ENCODE data around the gene BRD4. TPM values are rescaled to one million over a fixed set of nuclear protein-coding genes. Genes with fewer than 3 reads are reported as not detected.

Gene BRD4
- total RNA-seq, 2 experiments from 2014 or later = 106 to 126 TPM

DNA sequence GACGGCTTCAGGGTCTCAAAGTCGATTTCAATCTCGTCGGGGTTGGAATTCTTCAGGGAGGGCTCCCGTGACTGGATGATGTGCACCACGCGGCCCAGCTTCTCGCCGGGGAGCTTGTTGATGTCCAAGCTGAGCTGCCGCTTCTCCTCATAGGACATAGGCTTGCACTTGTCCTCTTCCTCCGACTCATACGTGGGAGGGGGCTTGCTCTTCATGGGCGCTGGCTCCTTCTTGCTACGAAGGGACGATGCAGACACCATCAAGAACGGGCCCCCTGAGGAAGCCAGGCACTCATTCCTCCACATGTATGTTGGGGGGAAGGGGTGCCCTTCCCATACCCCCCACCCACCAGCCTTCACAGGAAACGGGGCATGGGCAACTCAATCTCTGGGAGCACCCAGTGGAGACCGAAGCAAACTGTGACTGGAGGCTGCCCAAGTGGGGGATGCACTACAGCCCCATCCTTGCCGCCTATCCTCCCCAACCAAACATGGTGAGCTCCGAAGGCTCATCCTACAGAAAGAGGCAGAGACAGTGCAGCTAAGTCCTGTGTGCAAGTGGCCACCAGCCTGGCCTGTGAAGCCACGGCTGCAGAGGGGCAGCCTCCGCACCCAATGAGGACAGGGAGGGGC is 76.9 kb downstream of the BRD4 start:
- Mint-ChIP-seq H3K9me3 (ENCODE audit: low read depth) (no peaks in the 10 kb centered on the region), H3K4me1 (no peaks in the 10 kb centered on the region), H3K4me3 (no peak overlapping the region), H3K36me3 (ENCODE audit: low read depth) (peaks cover 58% of the 10 kb centered on the region), H3K27ac (no peak overlapping the region), H3K27me3 (no peaks in the 10 kb centered on the region)
- ChIA-PET POLR2A (no interaction called here), CTCF (interaction anchor here (0.6 kb wide), 1 partner anchor 39 kb away, joined by 3 read pairs; no protein-coding TSS in a partner anchor)
- ATAC-seq = no peak
- intact Hi-C loops (cut with DNase I, micrococcal nuclease) = no loop called here
- no peak for DNase-seq

GRCh38 chr19:15254547-15254946 is 77.8 kb downstream of the BRD4 start:
- no peak for DNase-seq
- H3K27me3 Mint-ChIP-seq = no peaks in the 10 kb centered on the region
- ATAC-seq = no peak
- POLR2A ChIA-PET = no interaction called here
- H3K9me3 Mint-ChIP-seq (ENCODE audit: low read depth) = no peaks in the 10 kb centered on the region
- CTCF ChIA-PET = interaction anchor here (0.6 to 0.8 kb wide), 2 partner anchors 68 to 163 kb away, joined by 3 read pairs; no protein-coding TSS in a partner anchor
- H3K4me3 Mint-ChIP-seq = no peak overlapping the region
- H3K27ac Mint-ChIP-seq = no peak overlapping the region
- H3K36me3 Mint-ChIP-seq (ENCODE audit: low read depth) = peaks cover 58% of the 10 kb centered on the region
- H3K4me1 Mint-ChIP-seq = no peaks in the 10 kb centered on the region
- intact Hi-C loops (cut with DNase I, micrococcal nuclease) = no loop called here

GRCh38 chr19:15253513-15253912 is 78.8 kb downstream of the BRD4 start:
- DNase-seq (no peak), ATAC-seq (no peak)
- no peak overlapping the region for H3K4me3 Mint-ChIP-seq
- H3K36me3 Mint-ChIP-seq (ENCODE audit: low read depth) = peaks cover 56% of the 10 kb centered on the region
- intact Hi-C loops (cut with DNase I, micrococcal nuclease) = no loop called here
- no peaks in the 10 kb centered on the region for H3K4me1 Mint-ChIP-seq
- POLR2A ChIA-PET = no interaction called here
- H3K27ac Mint-ChIP-seq = no peak overlapping the region
- H3K27me3 Mint-ChIP-seq = no peaks in the 10 kb centered on the region
- no peaks in the 10 kb centered on the region for H3K9me3 Mint-ChIP-seq (ENCODE audit: low read depth)
- CTCF ChIA-PET = interaction anchor here (0.8 kb wide), 1 partner anchor 162 kb away, joined by 3 read pairs; no protein-coding TSS in a partner anchor

GRCh38 chr19:15253061-15253460 is 79.3 kb downstream of the BRD4 start:
- no peaks in the 10 kb centered on the region for H3K9me3 Mint-ChIP-seq (ENCODE audit: low read depth)
- ChIA-PET POLR2A (no interaction called here), CTCF (interaction anchor here (1.2 kb wide), 1 partner anchor 76 kb away, joined by 3 read pairs; no protein-coding TSS in a partner anchor)
- no peaks in the 10 kb centered on the region for H3K27me3 Mint-ChIP-seq
- H3K4me1 Mint-ChIP-seq = no peaks in the 10 kb centered on the region
- no peak overlapping the region for H3K27ac Mint-ChIP-seq
- no peak overlapping the region for H3K4me3 Mint-ChIP-seq
- peaks cover 57% of the 10 kb centered on the region for H3K36me3 Mint-ChIP-seq (ENCODE audit: low read depth)
- DNase-seq (no peak), ATAC-seq (no peak)
- intact Hi-C loops (cut with DNase I, micrococcal nuclease) = no loop called here

DNA sequence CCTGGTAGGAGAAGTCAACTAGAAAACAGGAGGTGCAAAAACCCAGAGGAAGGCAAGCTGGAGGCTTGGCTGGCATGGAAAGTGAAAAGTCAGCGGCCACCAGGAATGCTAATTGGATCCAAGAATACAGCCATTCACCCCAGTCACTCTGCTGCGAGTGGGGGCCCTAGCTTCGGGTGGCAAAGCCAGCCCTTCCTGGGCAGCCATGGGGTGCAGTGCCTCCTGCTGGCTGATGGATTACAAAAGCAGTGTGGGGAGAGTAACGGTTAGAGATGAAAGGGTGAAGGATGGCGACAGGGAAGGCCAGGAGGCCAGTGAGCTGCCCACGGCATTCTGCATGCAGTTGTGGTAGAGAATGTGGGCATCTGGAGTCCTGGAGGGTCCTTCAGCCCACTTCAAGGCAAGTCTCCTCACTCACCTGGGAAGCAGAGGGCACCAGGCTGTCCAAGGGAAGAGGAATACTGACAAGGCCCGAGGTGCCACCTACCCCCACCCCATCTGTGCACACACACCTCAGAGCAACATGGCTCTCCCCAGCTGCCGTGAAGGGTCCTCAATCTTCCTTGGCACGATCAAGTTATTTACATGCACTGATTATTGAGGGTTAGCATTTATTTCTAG is 79.8 kb downstream of the BRD4 start:
- H3K4me3 Mint-ChIP-seq = no peak overlapping the region
- intact Hi-C loops (cut with DNase I, micrococcal nuclease) = no loop called here

GRCh38 chr19:15251749-15252397 is 80.5 kb downstream of the BRD4 start:
- Mint-ChIP-seq H3K27ac (no peak overlapping the region), H3K4me1 (no peaks in the 10 kb centered on the region), H3K4me3 (no peak overlapping the region), H3K9me3 (ENCODE audit: low read depth) (no peaks in the 10 kb centered on the region), H3K27me3 (no peaks in the 10 kb centered on the region), H3K36me3 (ENCODE audit: low read depth) (peaks cover 47% of the 10 kb centered on the region)
- CTCF ChIA-PET = interaction anchor here (0.7 to 2.3 kb wide), 3 partner anchors 65 to 151 kb away, joined by 3 to 7 read pairs (median 3); no protein-coding TSS in a partner anchor
- POLR2A ChIA-PET = no interaction called here
- ATAC-seq (no peak), DNase-seq (no peak)
- intact Hi-C loops (cut with DNase I, micrococcal nuclease) = no loop called here

More for the DNA sequence above, 79.8 kb downstream of the BRD4 start:
- ATAC-seq (no peak), DNase-seq (peak; percentile 42)
- Mint-ChIP-seq H3K27ac (no peak overlapping the region), H3K27me3 (no peaks in the 10 kb centered on the region), H3K9me3 (ENCODE audit: low read depth) (no peaks in the 10 kb centered on the region), H3K4me1 (no peaks in the 10 kb centered on the region), H3K36me3 (ENCODE audit: low read depth) (peaks cover 52% of the 10 kb centered on the region)
- ChIA-PET POLR2A (no interaction called here), CTCF (interaction anchor here (0.7 to 1.2 kb wide), 2 partner anchors 64 to 75 kb away, joined by 3 read pairs; no protein-coding TSS in a partner anchor)

DNA sequence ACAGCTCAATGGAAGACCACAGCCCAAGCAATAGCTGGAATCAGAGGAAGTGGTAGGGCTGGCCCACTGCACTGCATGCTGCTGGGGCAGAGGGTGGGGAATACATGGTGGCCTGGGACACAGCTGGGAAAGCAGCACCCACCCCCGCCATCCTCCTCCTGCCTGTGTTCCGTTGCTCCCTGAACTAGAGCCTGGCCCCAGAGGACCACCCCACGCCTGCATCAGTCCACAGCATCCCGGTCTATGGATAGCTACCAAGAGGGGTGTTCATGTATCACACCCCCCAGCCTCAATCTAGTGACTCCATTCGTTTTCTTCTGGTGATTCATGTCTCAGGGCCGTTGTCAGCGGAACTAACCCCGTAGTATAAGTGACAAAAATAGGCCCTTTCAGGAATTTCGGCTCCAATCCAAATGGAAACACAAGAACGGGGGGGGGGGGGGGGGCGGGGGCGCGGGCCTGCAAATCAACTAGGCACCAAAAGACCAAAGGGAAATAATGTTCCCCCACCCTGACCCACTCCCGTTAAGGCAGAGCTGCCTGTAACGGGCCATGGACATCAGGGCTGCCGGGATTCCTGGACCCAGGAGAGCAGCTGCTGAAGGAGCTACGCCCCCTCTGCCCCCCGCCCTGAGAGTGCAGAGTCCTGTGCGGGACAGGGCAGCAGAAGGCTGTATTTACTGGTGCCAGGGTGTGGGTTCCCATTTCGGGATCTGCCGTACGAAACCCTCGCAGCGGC is 81.2 kb downstream of the BRD4 start:
- no peak overlapping the region for H3K4me3 Mint-ChIP-seq
- no peaks in the 10 kb centered on the region for H3K9me3 Mint-ChIP-seq (ENCODE audit: low read depth)
- DNase-seq (no peak), ATAC-seq (no peak)
- H3K36me3 Mint-ChIP-seq (ENCODE audit: low read depth) = peaks cover 45% of the 10 kb centered on the region
- no peak overlapping the region for H3K27ac Mint-ChIP-seq
- no peaks in the 10 kb centered on the region for H3K27me3 Mint-ChIP-seq
- ChIA-PET POLR2A (no interaction called here), CTCF (interaction anchor here (0.5 to 2.3 kb wide), 4 partner anchors 11 to 1063 kb away, joined by 3 to 7 read pairs (median 6); no protein-coding TSS in a partner anchor)
- intact Hi-C loops (cut with DNase I, micrococcal nuclease) = no loop called here
- no peaks in the 10 kb centered on the region for H3K4me1 Mint-ChIP-seq

GRCh38 chr19:15250640-15250993 is 81.7 kb downstream of the BRD4 start:
- H3K27me3 Mint-ChIP-seq = no peaks in the 10 kb centered on the region
- H3K27ac Mint-ChIP-seq = no peak overlapping the region
- peaks cover 45% of the 10 kb centered on the region for H3K36me3 Mint-ChIP-seq (ENCODE audit: low read depth)
- no peaks in the 10 kb centered on the region for H3K4me1 Mint-ChIP-seq
- intact Hi-C loops (cut with DNase I, micrococcal nuclease) = no loop called here
- ATAC-seq = no peak
- POLR2A ChIA-PET = interaction anchor here (0.6 kb wide), 1 partner anchor 158 kb away, joined by 3 read pairs; no protein-coding TSS in a partner anchor
- H3K9me3 Mint-ChIP-seq (ENCODE audit: low read depth) = no peaks in the 10 kb centered on the region
- CTCF ChIA-PET = interaction anchor here (0.5 to 2.3 kb wide), 4 partner anchors 10 to 1064 kb away, joined by 3 to 7 read pairs (median 6); no protein-coding TSS in a partner anchor
- no peak for DNase-seq
- no peak overlapping the region for H3K4me3 Mint-ChIP-seq

DNA sequence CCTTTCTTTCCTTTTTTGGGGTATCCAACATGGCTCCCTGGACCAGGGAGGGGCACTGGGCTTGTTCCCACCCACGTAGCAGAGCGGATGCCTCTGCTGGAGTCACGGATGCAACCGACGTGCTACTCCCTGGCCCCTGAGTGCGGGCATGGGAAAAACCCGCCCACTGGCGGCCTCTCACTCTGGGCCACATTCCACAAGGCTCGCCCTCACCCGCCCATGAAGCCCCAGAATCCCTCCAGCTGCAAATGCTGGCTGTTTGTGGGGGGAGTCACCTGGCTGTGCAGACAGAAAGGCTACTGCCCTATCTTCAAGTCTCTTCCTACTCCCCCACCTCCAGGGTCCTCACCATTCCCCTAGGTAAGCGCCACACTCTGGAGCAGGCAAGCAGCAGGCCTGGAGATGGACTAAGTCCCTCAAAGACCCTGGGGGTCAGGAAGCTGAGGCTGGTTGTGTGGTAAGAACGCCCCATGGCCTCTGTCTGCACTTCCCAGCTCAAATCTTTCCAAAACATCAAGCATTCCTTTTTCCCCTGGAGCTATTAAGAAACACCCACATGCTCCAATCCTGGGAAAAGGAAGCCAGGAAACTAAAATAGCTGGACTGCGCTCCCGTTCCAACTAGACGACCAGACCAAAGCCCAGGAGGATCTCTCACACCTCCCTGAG is 82.2 kb downstream of the BRD4 start:
- no peak for DNase-seq
- H3K27ac Mint-ChIP-seq = no peak overlapping the region
- no peak for ATAC-seq
- peaks cover 42% of the 10 kb centered on the region for H3K36me3 Mint-ChIP-seq (ENCODE audit: low read depth)
- no peak overlapping the region for H3K4me3 Mint-ChIP-seq
- H3K4me1 Mint-ChIP-seq = no peaks in the 10 kb centered on the region
- ChIA-PET CTCF (interaction anchor here (0.5 to 2.3 kb wide), 3 partner anchors 13 to 1064 kb away, joined by 4 to 7 read pairs (median 7); no protein-coding TSS in a partner anchor), POLR2A (interaction anchor here (0.6 kb wide), 1 partner anchor 157 kb away, joined by 3 read pairs; no protein-coding TSS in a partner anchor)
- H3K9me3 Mint-ChIP-seq (ENCODE audit: low read depth) = no peaks in the 10 kb centered on the region
- intact Hi-C loops (cut with DNase I, micrococcal nuclease) = no loop called here
- H3K27me3 Mint-ChIP-seq = no peaks in the 10 kb centered on the region

DNA sequence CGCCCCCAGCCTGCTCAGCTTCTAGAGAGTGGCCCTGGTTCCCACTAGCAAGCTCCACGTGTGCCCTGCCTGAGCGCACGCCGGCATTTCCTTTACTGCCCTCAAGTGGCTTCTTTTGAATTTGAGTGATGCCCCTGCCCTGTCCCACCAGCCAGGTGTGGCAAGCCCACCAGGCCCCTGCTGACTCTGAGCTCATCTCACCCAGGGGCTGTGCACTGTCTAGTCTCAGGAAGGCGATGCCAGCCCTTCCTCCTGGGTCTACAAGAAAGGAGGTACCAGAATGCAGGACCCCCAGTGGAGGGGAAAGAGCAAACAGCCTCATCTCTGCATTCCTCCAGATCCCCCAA is 82.8 kb downstream of the BRD4 start:
- ATAC-seq (no peak), DNase-seq (no peak)
- H3K27ac Mint-ChIP-seq = no peak overlapping the region
- no peak overlapping the region for H3K4me3 Mint-ChIP-seq
- no peaks in the 10 kb centered on the region for H3K27me3 Mint-ChIP-seq
- ChIA-PET POLR2A (no interaction called here), CTCF (no interaction called here)
- H3K4me1 Mint-ChIP-seq = no peaks in the 10 kb centered on the region
- intact Hi-C loops (cut with DNase I, micrococcal nuclease) = no loop called here
- peaks cover 39% of the 10 kb centered on the region for H3K36me3 Mint-ChIP-seq (ENCODE audit: low read depth)
- H3K9me3 Mint-ChIP-seq (ENCODE audit: low read depth) = no peaks in the 10 kb centered on the region

Data from activated CD4-positive, alpha-beta T cell treated with anti-CD3 and anti-CD28 coated beads for 36 hours (primary cell).